WTC11 (cell line): ENCODE measurements around the gene CLSTN2. TPM values are rescaled to one million over a fixed set of nuclear protein-coding genes. Genes with fewer than 3 reads are reported as not detected.

Experiments
- ATAC-seq: fragments of 200-7000 bp; cut with Tn5 transposase; 2 replicates; pipeline ENCODE4 v1.10.0; 2021; ENCODE audit warnings: mild to moderate bottlenecking, moderate library complexity
- CTCF ChIA-PET: fragments of 300-600 bp; sonication (Branson Sonifier 250); formaldehyde crosslinking; loops from one replicate; lab custom pipeline; 2021; ENCODE audit warnings: antibody characterized with exemption; lab: Charles Lee
- POLR2A ChIA-PET: fragments of 350-600 bp; sonication (Branson Sonifier 250); formaldehyde crosslinking; loops from one replicate; lab custom pipeline; 2021; ENCODE audit warnings: antibody characterized with exemption; lab: Charles Lee
- DNase-seq: peaks from one replicate; pipeline ENCODE4 v3.0.0; 2021; ENCODE audit warnings: low spot score
- H3K27ac Mint-ChIP-seq: 2 replicates; pipeline ENCODE4 v1.8.0; 2021; ENCODE audit warnings: mixed read lengths
- H3K27me3 Mint-ChIP-seq: 2 replicates; pipeline ENCODE4 v1.8.0; 2021; ENCODE audit warnings: low read depth, mild to moderate bottlenecking, moderate library complexity, mixed read lengths
- H3K36me3 Mint-ChIP-seq: 2 replicates; pipeline ENCODE4 v1.8.0; 2021; ENCODE audit warnings: mixed read lengths
- H3K4me1 Mint-ChIP-seq: 2 replicates; pipeline ENCODE4 v1.8.0; 2022; ENCODE audit warnings: mixed read lengths
- H3K4me3 Mint-ChIP-seq: 2 replicates; pipeline ENCODE4 v1.8.0; 2021; ENCODE audit warnings: mild to moderate bottlenecking, moderate library complexity, mixed read lengths
- H3K9me3 Mint-ChIP-seq: 2 replicates; pipeline ENCODE4 v1.8.0; 2021; ENCODE audit warnings: mixed read lengths
- CBFB ChIP-seq: sonication (generic); formaldehyde crosslinking; IDR thresholded peaks from 2 replicates; pipeline ENCODE4 v1.8.1; 2022; ENCODE audit warnings: mild to moderate bottlenecking, low read depth, missing genetic modification reagents
- CDX4 ChIP-seq: fragments of 250-450 bp; sonication (Bioruptor Pico); IDR thresholded peaks from 2 replicates; pipeline ENCODE4 v1.9.0; 2021; ENCODE audit warnings: moderate library complexity, mild to moderate bottlenecking, inconsistent platforms, borderline replicate concordance
- CTCF ChIP-seq: fragments of 200-600 bp; IDR thresholded peaks from 2 replicates; pipeline ENCODE4 v1.8.0; 2022; ENCODE audit warnings: antibody characterized with exemption
- E2F1 ChIP-seq: sonication (generic); formaldehyde crosslinking; IDR thresholded peaks from 2 replicates; pipeline ENCODE4 v1.8.0; 2022; ENCODE audit warnings: mild to moderate bottlenecking, missing genetic modification reagents
- E2F5 ChIP-seq: sonication (generic); formaldehyde crosslinking; IDR thresholded peaks from 2 replicates; pipeline ENCODE4 v1.8.1; 2022; ENCODE audit warnings: mild to moderate bottlenecking, moderate library complexity, missing genetic modification reagents
- ERG ChIP-seq: fragments of 250-450 bp; sonication (Bioruptor Pico); IDR thresholded peaks from 2 replicates; pipeline ENCODE4 v1.8.0; 2021; ENCODE audit warnings: mild to moderate bottlenecking
- ETV6 ChIP-seq: sonication (generic); formaldehyde crosslinking; IDR thresholded peaks from 2 replicates; pipeline ENCODE4 v1.8.1; 2022; ENCODE audit warnings: mild to moderate bottlenecking, missing genetic modification reagents
- GABPB1 ChIP-seq: sonication (generic); formaldehyde crosslinking; IDR thresholded peaks from 2 replicates; pipeline ENCODE4 v1.8.1; 2023; ENCODE audit warnings: mild to moderate bottlenecking, missing genetic modification reagents
- JUN ChIP-seq: sonication (generic); formaldehyde crosslinking; IDR thresholded peaks from 2 replicates; pipeline ENCODE4 v1.8.0; 2023; ENCODE audit warnings: mild to moderate bottlenecking, missing genetic modification reagents
- KAT7 ChIP-seq: sonication (generic); formaldehyde crosslinking; IDR thresholded peaks from 2 replicates; pipeline ENCODE4 v1.8.1; 2023; ENCODE audit warnings: missing genetic modification reagents, mild to moderate bottlenecking, borderline replicate concordance
- NFATC4 ChIP-seq: fragments of 250-450 bp; sonication (Bioruptor Pico); IDR thresholded peaks from 2 replicates; pipeline ENCODE4 v1.9.0; 2021; ENCODE audit warnings: mild to moderate bottlenecking
- NR1H2 ChIP-seq: sonication (generic); formaldehyde crosslinking; IDR thresholded peaks from 2 replicates; pipeline ENCODE4 v1.9.0; 2021; ENCODE audit warnings: mild to moderate bottlenecking, moderate library complexity, missing genetic modification reagents
- NR2C2 ChIP-seq: sonication (generic); formaldehyde crosslinking; IDR thresholded peaks from 2 replicates; pipeline ENCODE4 v1.8.0; 2022; ENCODE audit warnings: mild to moderate bottlenecking, missing genetic modification reagents
- SMAD3 ChIP-seq: sonication (generic); formaldehyde crosslinking; IDR thresholded peaks from 2 replicates; pipeline ENCODE4 v1.8.0; 2022; ENCODE audit warnings: missing genetic modification reagents, mild to moderate bottlenecking, borderline replicate concordance
- TCF7 ChIP-seq: sonication (generic); formaldehyde crosslinking; IDR thresholded peaks from 2 replicates; pipeline ENCODE4 v1.8.0; 2022; ENCODE audit warnings: mild to moderate bottlenecking, low read depth, missing genetic modification reagents, moderate library complexity
- USF2 ChIP-seq: sonication (generic); formaldehyde crosslinking; IDR thresholded peaks from 2 replicates; pipeline ENCODE4 v1.8.1; 2023; ENCODE audit warnings: mild to moderate bottlenecking, missing genetic modification reagents, moderate library complexity
- ZNF219 ChIP-seq: sonication (generic); formaldehyde crosslinking; IDR thresholded peaks from 2 replicates; pipeline ENCODE4 v1.8.0; 2023; ENCODE audit warnings: missing genetic modification reagents, mild to moderate bottlenecking, borderline replicate concordance
- ZNF263 ChIP-seq: sonication (generic); formaldehyde crosslinking; IDR thresholded peaks from 2 replicates; pipeline ENCODE4 v1.8.1; 2022; ENCODE audit warnings: low read depth, mild to moderate bottlenecking, moderate library complexity, missing genetic modification reagents
- ZNF423 ChIP-seq: fragments of 250-450 bp; sonication (Bioruptor Pico); IDR thresholded peaks from 2 replicates; pipeline ENCODE4 v2.1.2; 2022; ENCODE audit warnings: mild to moderate bottlenecking, moderate library complexity
- ZNF532 ChIP-seq: fragments of 250-450 bp; sonication (Bioruptor Pico); IDR thresholded peaks from 2 replicates; pipeline ENCODE4 v1.9.0; 2021; ENCODE audit warnings: mild to moderate bottlenecking, borderline replicate concordance
- total RNA-seq: library from RNA; stranded (reverse); gene quantifications from 3 replicates; pipeline ENCODE4 v1.2.3, GENCODE V29; 2021

The CLSTN2 gene
- total RNA-seq, 1 experiment from 2014 or later, result 0.35 TPM

- no peaks in the 10 kb centered on the region for H3K4me1 Mint-ChIP-seq
- CTCF ChIA-PET, result interaction anchor here (1.7 kb wide), 1 partner anchor 18 kb away, joined by 8 read pairs; the partner anchor contains the start of gene CLSTN2
- TF ChIP-seq E2F1 (CRISPR knock-in tag), result no peak
- TF ChIP-seq ZNF532, result no peak
- no peak for TF ChIP-seq CBFB
- TF ChIP-seq CTCF, result no peak
- no peak for TF ChIP-seq ERG (CRISPR knock-in tag)
- TF ChIP-seq USF2 (CRISPR knock-in tag), result no peak
- no peak for TF ChIP-seq NR1H2 (CRISPR knock-in tag)
- TF ChIP-seq ZNF219 (CRISPR knock-in tag), result no peak
- no peak for TF ChIP-seq ZNF423 (CRISPR knock-in tag)
- TF ChIP-seq ETV6, result no peak
- TF ChIP-seq KAT7 (CRISPR knock-in tag), result no peak
- TF ChIP-seq GABPB1, result no peak
- H3K27ac Mint-ChIP-seq, result no peak overlapping the region
- ATAC-seq (no peak), DNase-seq (no peak)
- no peak overlapping the region for H3K4me3 Mint-ChIP-seq
- H3K9me3 Mint-ChIP-seq, result peaks cover 17% of the 10 kb centered on the region
- POLR2A ChIA-PET, result no interaction called here
- H3K36me3 Mint-ChIP-seq, result no peaks in the 10 kb centered on the region
- no peaks in the 10 kb centered on the region; the same call in 1 of the 2 replicates for H3K27me3 Mint-ChIP-seq
Observed at GRCh38 chr3:139917226-139917785, 17.7 kb upstream of the CLSTN2 start.

GRCh38 chr3:139928708-139929505 lies 6.1 kb upstream of the CLSTN2 start:
- POLR2A ChIA-PET, result no interaction called here
- TF ChIP-seq ETV6, result no peak
- no peak for TF ChIP-seq NR2C2
- TF ChIP-seq TCF7 (CRISPR knock-in tag), result no peak
- no peak for TF ChIP-seq NFATC4
- no peak for TF ChIP-seq SMAD3
- no peak for TF ChIP-seq CDX4 (CRISPR knock-in tag)
- TF ChIP-seq JUN (CRISPR knock-in tag), result no peak
- TF ChIP-seq E2F5 (CRISPR knock-in tag), result no peak
- TF ChIP-seq ZNF263 (CRISPR knock-in tag), result no peak

More at GRCh38 chr3:139928708-139929505, 6.1 kb upstream of the CLSTN2 start:
- peaks cover 14% of the 10 kb centered on the region for H3K27me3 Mint-ChIP-seq
- H3K4me1 Mint-ChIP-seq, result no peaks in the 10 kb centered on the region
- H3K9me3 Mint-ChIP-seq, result no peaks in the 10 kb centered on the region
- no peak overlapping the region for H3K4me3 Mint-ChIP-seq
- no peak overlapping the region for H3K27ac Mint-ChIP-seq
- ATAC-seq (no peak), DNase-seq (no peak)
- H3K36me3 Mint-ChIP-seq, result no peaks in the 10 kb centered on the region
- CTCF ChIA-PET, result no interaction called here
